ENCODE results near the gene RSRC2.
"Not testable (repeated sequence)": the region's sequence is repeated elsewhere in the genome, so short reads cannot be mapped to it uniquely, and the experiment has no call there.

DNA sequence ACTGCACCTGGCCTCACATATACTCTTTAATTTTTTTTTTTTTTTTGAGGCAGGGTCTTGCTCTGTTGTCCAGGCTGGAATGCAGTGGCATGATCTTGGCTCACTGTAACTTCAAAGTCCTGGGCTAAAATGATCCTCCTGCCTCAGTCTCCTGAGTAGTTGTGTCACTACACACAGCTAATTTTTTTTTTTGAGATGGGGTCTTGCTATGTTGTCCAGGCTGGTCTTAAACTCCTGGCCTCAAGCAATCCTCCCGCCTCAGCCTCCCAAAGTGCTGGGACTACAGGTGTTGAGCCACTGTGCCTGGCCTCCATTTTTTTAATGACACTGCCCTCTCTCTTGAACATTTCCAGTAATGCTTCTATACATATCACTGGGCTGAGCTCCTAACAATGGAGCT lies 42.4 kb downstream of the RSRC2 start:
- not testable (repeated sequence) for TF ChIP-seq EZH2phosphoT487 (IDR thresholded peaks at IDR 0.05; ENCODE audit: borderline replicate concordance, low read length)
- TF ChIP-seq, protein P1, sequence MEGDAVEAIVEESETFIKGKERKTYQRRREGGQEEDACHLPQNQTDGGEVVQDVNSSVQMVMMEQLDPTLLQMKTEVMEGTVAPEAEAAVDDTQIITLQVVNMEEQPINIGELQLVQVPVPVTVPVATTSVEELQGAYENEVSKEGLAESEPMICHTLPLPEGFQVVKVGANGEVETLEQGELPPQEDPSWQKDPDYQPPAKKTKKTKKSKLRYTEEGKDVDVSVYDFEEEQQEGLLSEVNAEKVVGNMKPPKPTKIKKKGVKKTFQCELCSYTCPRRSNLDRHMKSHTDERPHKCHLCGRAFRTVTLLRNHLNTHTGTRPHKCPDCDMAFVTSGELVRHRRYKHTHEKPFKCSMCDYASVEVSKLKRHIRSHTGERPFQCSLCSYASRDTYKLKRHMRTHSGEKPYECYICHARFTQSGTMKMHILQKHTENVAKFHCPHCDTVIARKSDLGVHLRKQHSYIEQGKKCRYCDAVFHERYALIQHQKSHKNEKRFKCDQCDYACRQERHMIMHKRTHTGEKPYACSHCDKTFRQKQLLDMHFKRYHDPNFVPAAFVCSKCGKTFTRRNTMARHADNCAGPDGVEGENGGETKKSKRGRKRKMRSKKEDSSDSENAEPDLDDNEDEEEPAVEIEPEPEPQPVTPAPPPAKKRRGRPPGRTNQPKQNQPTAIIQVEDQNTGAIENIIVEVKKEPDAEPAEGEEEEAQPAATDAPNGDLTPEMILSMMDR (conservative IDR thresholded peaks at IDR 0.05; ENCODE audit: low read depth, low read length): not testable (repeated sequence)

Data from PC-3 (cell line).